Kidney epithelial cell (primary cell): Measurements from ENCODE around the gene CTSL. TPM values are rescaled to one million over a fixed set of nuclear protein-coding genes. Genes with fewer than 3 reads are reported as not detected.

ENCODE experiments used
- DNase-seq: peaks from one replicate; pipeline ENCODE4 v3.0.0-alpha.2; 2010; ENCODE audit warnings: low read depth
- H3K27me3 ChIP-seq: 2 replicates; pipeline ENCODE4 v1.6.0; 2011; ENCODE audit warnings: low read length; ENCODE audit not compliant: control insufficient read depth, insufficient read depth
- H3K36me3 ChIP-seq: 2 replicates; pipeline ENCODE4 v1.5.1; 2011; ENCODE audit warnings: low read length; ENCODE audit not compliant: control insufficient read depth, insufficient read depth
- H3K4me3 ChIP-seq: 2 replicates; pipeline ENCODE4 v1.5.1; 2011; ENCODE audit warnings: low read depth, mild to moderate bottlenecking, control low read depth, low read length
- total RNA-seq: library from RNA; depleted of rRNA; stranded (reverse); fragments of >200 nt; gene quantifications from 2 replicates; pipeline ENCODE4 v1.2.3, GENCODE V29; 2015
- TF ChIP-seq, protein P1 (sequence below): IDR thresholded peaks from 2 replicates; pipeline ENCODE4 v1.5.1; 2011; ENCODE audit warnings: mild to moderate bottlenecking, moderate library complexity, low read length, control low read depth, inconsistent platforms; ENCODE audit not compliant: insufficient read depth, poor library complexity, severe bottlenecking

The CTSL gene
- total RNA-seq, 1 donor from 2014 or later: 117 TPM

- no peak for DNase-seq
- Histone ChIP-seq H3K4me3 (no peak overlapping the region), H3K27me3 (no peaks in the 10 kb centered on the region), H3K36me3 (no peaks in the 10 kb centered on the region)
- TF ChIP-seq, protein P1, sequence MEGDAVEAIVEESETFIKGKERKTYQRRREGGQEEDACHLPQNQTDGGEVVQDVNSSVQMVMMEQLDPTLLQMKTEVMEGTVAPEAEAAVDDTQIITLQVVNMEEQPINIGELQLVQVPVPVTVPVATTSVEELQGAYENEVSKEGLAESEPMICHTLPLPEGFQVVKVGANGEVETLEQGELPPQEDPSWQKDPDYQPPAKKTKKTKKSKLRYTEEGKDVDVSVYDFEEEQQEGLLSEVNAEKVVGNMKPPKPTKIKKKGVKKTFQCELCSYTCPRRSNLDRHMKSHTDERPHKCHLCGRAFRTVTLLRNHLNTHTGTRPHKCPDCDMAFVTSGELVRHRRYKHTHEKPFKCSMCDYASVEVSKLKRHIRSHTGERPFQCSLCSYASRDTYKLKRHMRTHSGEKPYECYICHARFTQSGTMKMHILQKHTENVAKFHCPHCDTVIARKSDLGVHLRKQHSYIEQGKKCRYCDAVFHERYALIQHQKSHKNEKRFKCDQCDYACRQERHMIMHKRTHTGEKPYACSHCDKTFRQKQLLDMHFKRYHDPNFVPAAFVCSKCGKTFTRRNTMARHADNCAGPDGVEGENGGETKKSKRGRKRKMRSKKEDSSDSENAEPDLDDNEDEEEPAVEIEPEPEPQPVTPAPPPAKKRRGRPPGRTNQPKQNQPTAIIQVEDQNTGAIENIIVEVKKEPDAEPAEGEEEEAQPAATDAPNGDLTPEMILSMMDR: no peak
Measured at GRCh38 chr9:87771316-87772006, 45.5 kb downstream of the CTSL start.

DNA sequence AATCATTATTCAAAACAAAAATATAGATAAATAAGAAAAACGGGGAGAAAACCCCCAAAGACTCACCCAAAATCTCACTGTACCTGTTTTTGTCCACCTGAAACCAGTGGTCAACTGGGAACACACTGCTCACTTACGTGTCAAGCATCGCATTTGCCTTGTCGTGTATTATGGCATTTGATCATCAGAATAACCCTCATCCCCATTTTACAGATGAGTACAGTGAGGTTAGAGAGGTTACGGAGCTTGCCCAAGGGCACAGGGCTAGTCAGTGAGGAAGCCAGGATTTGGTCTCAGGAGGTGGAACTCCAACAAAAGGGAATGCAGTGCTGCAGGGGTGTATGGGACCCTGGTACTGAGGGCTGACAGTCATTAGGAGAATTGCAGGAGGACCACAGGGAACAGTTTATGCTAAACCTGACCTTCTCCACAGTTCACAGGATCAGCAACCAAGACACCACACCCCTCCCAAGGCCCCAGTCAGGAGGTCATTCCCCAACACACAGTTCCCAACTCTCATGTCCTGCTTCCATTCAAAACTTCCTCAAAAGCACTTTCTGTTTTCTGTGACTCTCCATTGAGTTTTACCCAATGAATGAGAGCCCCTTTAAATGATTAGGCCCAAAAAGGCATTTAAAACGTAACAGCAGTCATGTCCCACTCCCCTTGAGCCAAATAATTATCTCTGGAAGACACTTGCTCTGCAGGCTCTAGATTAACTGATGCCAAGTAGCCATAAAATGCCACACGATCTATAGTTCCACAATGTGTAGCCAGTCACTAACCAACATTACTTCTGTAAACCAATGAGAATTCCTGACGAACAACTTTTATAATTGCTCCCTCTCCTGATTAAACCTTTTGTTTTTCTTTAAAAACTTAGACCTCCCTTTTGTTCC, 50.8 kb downstream of the CTSL start:
- TF ChIP-seq, protein P1: no peak

DNA sequence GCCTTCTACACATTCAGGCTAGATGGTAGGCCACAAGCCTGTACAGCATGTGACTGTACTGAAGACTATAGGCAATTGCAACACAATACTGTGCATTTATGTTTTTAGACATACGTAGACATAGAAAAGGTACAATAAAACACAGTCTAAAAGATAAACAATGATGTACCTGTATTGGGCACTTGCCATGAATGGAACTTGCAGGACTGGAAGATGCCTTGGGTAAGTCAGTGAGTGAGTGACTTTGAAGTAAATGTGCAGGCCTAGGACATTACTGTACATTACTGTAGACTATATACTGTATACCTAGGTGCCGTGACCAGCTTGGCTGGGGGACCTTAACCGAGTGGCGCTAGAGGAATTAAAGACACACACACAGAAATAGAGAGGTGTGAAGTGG, 53.1 kb downstream of the CTSL start:
- H3K4me3 ChIP-seq: no peak overlapping the region
- TF ChIP-seq, protein P1: no peak
- DNase-seq: no peak
- H3K27me3 ChIP-seq: no peaks in the 10 kb centered on the region
- H3K36me3 ChIP-seq: no peaks in the 10 kb centered on the region

More for the DNA sequence above, 50.8 kb downstream of the CTSL start:
- no peak for DNase-seq
- Histone ChIP-seq H3K36me3 (no peaks in the 10 kb centered on the region), H3K4me3 (no peak overlapping the region), H3K27me3 (no peaks in the 10 kb centered on the region)

Other genes with a start within 250 kb of the CTSL start
- gene DAPK1, start 228.3 kb upstream of the CTSL start, total RNA-seq: 23.5 and 25.2 TPM in 2 replicates
- gene SPATA31E1, start 156.8 kb downstream of the CTSL start, total RNA-seq: not detected in 2 replicates
- not detected in 2 replicates for gene SPATA31C1, start 191.8 kb downstream of the CTSL start, total RNA-seq
- 9.9 and 11.2 TPM in 2 replicates for gene CDK20, start 248.4 kb downstream of the CTSL start, total RNA-seq